D721Med (cell line): ENCODE data around the gene GABRG3.

ENCODE experiments used
- DNase-seq: peaks from one replicate; pipeline ENCODE4 v3.0.0; 2011; ENCODE audit warnings: low spot score; ENCODE audit not compliant: insufficient read length
- FAIRE-seq: peaks from 2 replicates; lab custom pipeline; 2011; peaks lifted over from hg19 to GRCh38; lab: Jason Lieb, UNC
- TF ChIP-seq, protein P1 (sequence below): IDR thresholded peaks from 2 replicates; pipeline ENCODE4 v1.5.1; 2012; ENCODE audit warnings: mild to moderate bottlenecking, control low read depth; ENCODE audit not compliant: insufficient read depth; ENCODE audit errors: missing control alignments

GABRG3 gene

DNA sequence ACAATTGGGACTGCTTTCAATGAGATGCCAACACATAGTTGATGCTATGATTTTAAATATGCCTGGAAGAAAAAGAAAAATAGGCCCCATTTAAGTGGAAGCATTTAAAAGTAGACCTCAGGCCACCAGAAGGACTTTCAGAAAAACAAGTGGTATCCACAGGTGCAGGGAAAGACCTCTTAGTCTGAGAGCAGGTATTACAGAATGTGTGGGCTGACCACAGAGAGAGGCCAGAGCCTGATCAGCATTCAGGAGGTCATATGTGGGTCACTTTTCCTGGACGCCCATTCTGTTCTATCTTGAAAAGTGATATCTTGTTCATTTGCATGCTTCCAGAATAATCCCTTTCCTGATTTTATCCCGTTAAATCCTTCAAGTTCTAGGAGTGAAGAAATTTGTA is 95.5 kb downstream of the GABRG3 start:
- TF ChIP-seq, protein P1, sequence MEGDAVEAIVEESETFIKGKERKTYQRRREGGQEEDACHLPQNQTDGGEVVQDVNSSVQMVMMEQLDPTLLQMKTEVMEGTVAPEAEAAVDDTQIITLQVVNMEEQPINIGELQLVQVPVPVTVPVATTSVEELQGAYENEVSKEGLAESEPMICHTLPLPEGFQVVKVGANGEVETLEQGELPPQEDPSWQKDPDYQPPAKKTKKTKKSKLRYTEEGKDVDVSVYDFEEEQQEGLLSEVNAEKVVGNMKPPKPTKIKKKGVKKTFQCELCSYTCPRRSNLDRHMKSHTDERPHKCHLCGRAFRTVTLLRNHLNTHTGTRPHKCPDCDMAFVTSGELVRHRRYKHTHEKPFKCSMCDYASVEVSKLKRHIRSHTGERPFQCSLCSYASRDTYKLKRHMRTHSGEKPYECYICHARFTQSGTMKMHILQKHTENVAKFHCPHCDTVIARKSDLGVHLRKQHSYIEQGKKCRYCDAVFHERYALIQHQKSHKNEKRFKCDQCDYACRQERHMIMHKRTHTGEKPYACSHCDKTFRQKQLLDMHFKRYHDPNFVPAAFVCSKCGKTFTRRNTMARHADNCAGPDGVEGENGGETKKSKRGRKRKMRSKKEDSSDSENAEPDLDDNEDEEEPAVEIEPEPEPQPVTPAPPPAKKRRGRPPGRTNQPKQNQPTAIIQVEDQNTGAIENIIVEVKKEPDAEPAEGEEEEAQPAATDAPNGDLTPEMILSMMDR = no peak
- no peak for FAIRE-seq
- DNase-seq = no peak

DNA sequence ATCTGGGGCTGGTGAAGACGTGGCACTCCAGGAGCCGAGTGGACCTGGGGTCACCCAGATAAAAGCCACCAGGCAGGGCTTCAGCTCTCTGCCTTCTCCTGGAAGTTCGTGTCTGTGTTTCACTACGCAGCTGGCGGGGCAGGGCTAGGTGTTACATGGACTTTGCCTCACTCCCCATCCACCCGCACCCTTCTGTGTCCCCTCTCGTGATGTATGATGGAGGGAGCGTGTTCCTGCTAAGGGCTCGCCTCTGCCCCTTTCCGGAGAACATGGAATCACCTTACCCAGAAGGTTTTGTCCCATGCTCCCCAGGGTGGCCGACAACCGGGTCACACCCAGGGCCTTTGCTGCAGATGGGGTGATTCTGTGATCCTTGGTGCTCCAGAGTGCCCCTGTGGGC is 96.2 kb downstream of the GABRG3 start:
- FAIRE-seq (no peak), DNase-seq (no peak)
- TF ChIP-seq, protein P1 = no peak

DNA sequence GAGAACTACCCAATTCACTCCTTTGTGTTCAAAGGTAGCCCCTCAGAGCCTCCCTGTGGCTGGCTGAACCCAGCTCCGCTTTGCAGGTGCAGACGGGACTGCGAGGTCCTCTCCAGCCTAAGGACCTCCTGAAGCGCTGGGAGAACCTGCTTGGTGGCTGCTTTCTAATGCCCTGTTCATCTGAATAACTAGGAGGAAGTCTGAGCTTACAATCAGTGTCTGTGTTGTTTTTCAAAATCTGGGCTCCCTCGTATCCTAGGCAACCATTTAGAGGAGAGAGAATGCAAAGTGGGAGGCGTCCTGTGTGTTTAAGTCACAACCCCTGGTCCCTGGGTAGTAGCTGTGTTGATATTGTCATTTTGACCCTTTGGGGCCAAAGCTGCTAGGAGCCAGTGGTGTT is 99.9 kb downstream of the GABRG3 start:
- DNase-seq (no peak), FAIRE-seq (no peak)
- TF ChIP-seq, protein P1 = no peak

DNA sequence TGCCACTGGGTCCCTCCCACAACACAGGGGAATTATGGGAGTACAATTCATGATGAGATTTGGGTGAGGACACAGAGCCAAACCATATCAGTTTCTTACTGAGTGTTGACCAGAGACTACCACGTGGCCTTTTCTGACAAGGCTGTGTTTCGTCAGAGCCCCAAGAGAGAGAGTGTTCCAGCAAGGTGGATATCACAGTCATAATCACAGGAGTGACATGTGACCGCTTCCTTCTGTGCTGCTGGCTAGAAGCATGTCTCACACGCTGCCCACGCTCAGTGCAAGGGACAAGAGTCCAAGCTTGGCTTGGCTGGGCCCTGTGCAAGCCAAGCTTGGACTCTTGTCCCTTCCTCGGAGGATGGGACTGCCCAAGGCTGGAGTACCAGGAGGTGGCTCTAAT is 103.2 kb downstream of the GABRG3 start:
- FAIRE-seq (no peak), DNase-seq (no peak)
- TF ChIP-seq, protein P1 = no peak

DNA sequence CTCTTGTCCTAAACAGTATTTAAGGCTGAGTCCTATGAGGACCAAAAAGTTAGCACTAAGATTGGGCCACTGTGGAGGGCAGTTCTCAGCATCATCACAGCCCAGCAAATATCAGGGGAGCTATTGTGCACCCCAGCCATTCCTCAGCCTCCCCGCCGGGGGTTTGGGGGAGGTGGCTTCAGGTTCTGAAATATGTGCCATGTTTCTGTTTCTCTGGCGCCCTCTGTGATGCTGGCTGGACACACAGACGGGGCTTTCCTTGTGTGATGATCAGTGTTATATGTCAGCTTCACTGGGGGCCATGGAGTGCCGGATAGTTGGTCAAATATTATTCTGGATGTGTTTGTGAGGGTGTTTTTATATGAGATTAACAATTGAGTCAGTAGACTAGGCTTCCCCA is 106.8 kb downstream of the GABRG3 start:
- DNase-seq = no peak
- TF ChIP-seq, protein P1 = peak; percentile 15
- FAIRE-seq = no peak

DNA sequence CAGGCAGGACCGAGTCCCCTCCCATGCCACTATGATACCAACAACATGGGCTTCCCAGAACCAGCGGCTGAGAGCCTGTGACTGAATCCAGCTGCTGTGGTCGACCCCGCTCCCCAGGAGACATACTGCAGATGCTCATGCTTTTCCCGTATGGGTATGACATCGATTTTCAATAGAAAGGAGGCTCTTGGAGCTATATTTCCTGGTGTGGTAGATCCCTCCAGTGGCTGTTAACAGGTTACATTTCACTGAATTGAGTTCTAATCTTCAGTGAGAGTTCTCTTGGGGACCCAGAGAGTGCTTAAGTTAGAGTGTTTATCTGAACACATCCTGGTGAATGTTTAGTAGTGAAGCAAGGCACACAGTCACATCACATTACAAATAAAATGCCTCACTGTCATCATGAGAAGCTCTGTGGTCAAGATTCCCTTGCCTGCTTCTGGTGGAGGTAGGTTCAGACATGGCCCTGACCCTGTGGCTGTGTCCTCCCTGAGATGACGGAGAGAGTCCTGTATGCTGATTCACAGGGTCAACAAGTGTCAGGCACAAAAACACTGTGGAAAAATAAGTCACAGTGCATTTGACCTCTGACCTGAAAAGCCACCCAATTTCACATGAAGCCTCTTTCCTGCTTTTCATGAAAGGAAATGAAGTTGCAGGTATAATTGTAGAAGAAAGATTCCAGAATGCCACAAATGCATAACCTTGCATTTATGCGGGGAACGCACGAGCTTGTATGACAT is 110.9 kb downstream of the GABRG3 start:
- TF ChIP-seq, protein P1 = no peak
- FAIRE-seq (no peak), DNase-seq (no peak)

DNA sequence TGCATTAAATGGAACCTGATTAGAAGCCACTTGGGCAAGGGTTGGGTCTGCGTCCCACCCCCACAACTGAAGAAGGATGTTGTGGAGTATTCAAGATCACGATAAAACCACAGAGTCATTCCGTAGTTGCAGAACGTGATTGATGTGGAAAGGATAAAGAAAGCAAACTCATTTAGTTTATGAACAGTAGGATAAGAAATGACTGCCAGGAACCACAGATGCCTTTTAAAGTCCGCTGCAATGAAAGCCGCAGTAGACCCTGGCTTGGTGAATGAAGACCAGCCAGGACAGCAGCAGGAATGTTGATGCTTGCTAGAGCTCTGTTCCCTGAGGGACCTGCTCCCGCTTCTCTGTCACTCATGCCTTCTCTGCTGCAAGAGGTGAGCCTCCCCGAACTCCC is 111.5 kb downstream of the GABRG3 start:
- TF ChIP-seq, protein P1 = no peak
- no peak for DNase-seq
- no peak for FAIRE-seq
